ENCODE data around the gene AXL. TPM values are rescaled to one million over a fixed set of nuclear protein-coding genes. Genes with fewer than 3 reads are reported as not detected.

The AXL gene
- total RNA-seq, 4 donors from 2014 or later: 19.7 to 52.4 (median 25.6) TPM

GRCh38 chr19:41245843-41246242 is 26.8 kb downstream of the AXL start:
- H3K4me3 ChIP-seq: no peak overlapping the region
- DNase-seq: no peak
- peaks cover 0 to 3% (median 0%) of the 10 kb centered on the region in 4 donors for H3K36me3 ChIP-seq
- H3K27ac ChIP-seq: no peak overlapping the region
- H3K4me1 ChIP-seq: no peaks in the 10 kb centered on the region
- no peaks in the 10 kb centered on the region for H3K27me3 ChIP-seq
- intact Hi-C loops (cut with DNase I; ENCODE audit: low total_unique reads) (no loop called here), in situ Hi-C loops (cut with MboI; ENCODE audit: low pct_ligation_motif_present in 1 of 4, low pct_unique_long_range_greater_than_20kb in 1 of 4, low sequenced_read_pairs in 3 of 4) (no loop called here)
- 79 to 85% methylated on average over 2 to 3 of the region's 3 CpGs for WGBS, 2 donors (ENCODE audit: low coverage in 1 of 2)
- no peaks in the 10 kb centered on the region for H3K9me3 ChIP-seq
- TF ChIP-seq POLR2A (IDR thresholded peaks at IDR 0.05) (no peak), CTCF (IDR thresholded peaks at IDR 0.05) (no peak), EP300 (IDR thresholded peaks at IDR 0.05; ENCODE audit: low read depth) (no peak), POLR2AphosphoS5 (IDR thresholded peaks at IDR 0.05) (no peak)

- no peak overlapping the region for H3K27ac ChIP-seq
- no peak overlapping the region for H3K4me3 ChIP-seq
- TF ChIP-seq POLR2AphosphoS5 (IDR thresholded peaks at IDR 0.05): no peak
- TF ChIP-seq EP300 (IDR thresholded peaks at IDR 0.05; ENCODE audit: low read depth): no peak
- no peak for TF ChIP-seq POLR2A (IDR thresholded peaks at IDR 0.05)
- no peak for TF ChIP-seq CTCF (IDR thresholded peaks at IDR 0.05)
- no peaks in the 10 kb centered on the region for H3K27me3 ChIP-seq
- DNase-seq: no peak
- 83 to 86% methylated on average over 2 to 4 of the region's 4 CpGs for WGBS, 2 donors (ENCODE audit: low coverage in 1 of 2)
- intact Hi-C loops (cut with DNase I; ENCODE audit: low total_unique reads): no loop called here
- H3K36me3 ChIP-seq: peaks cover 0 to 3% (median 1%) of the 10 kb centered on the region in 4 donors
- no peaks in the 10 kb centered on the region for H3K4me1 ChIP-seq
- H3K9me3 ChIP-seq: no peaks in the 10 kb centered on the region
- in situ Hi-C loops (cut with MboI; ENCODE audit: low pct_ligation_motif_present in 1 of 4, low pct_unique_long_range_greater_than_20kb in 1 of 4, low sequenced_read_pairs in 3 of 4): no loop called here
Observed at GRCh38 chr19:41248895-41249294, 29.9 kb downstream of the AXL start.

- TF ChIP-seq CTCF (IDR thresholded peaks at IDR 0.05): no peak
- no peak for TF ChIP-seq EP300 (IDR thresholded peaks at IDR 0.05; ENCODE audit: low read depth)
- no peak for TF ChIP-seq POLR2AphosphoS5 (IDR thresholded peaks at IDR 0.05)
- TF ChIP-seq POLR2A (IDR thresholded peaks at IDR 0.05): no peak
- Histone ChIP-seq H3K4me1 (no peaks in the 10 kb centered on the region), H3K27me3 (no peaks in the 10 kb centered on the region), H3K4me3 (no peak overlapping the region), H3K36me3 (peaks cover 0 to 3% (median 1%) of the 10 kb centered on the region in 4 donors), H3K27ac (no peak overlapping the region), H3K9me3 (no peaks in the 10 kb centered on the region)
- 67 to 87% methylated on average over 1 to 9 of the region's 9 CpGs for WGBS, 2 donors (ENCODE audit: low coverage in 1 of 2)
- in situ Hi-C loops (cut with MboI; ENCODE audit: low pct_ligation_motif_present in 1 of 4, low pct_unique_long_range_greater_than_20kb in 1 of 4, low sequenced_read_pairs in 3 of 4): loop anchor here in 2 of 4 donors (10.0 to 25.0 kb wide), 2 partner anchors 45 to 588 kb away; no protein-coding TSS in a partner anchor
- DNase-seq: no peak
- intact Hi-C loops (cut with DNase I; ENCODE audit: low total_unique reads): no loop called here
Observed at GRCh38 chr19:41249707-41250423, 30.8 kb downstream of the AXL start.

- in situ Hi-C loops (cut with MboI; ENCODE audit: low pct_ligation_motif_present in 1 of 4, low pct_unique_long_range_greater_than_20kb in 1 of 4, low sequenced_read_pairs in 3 of 4) (loop anchor here in 2 of 4 donors (10.0 to 25.0 kb wide), 2 partner anchors 49 to 591 kb away; no protein-coding TSS in a partner anchor), intact Hi-C loops (cut with DNase I; ENCODE audit: low total_unique reads) (no loop called here)
- whole genome bisulfite sequencing, 2 donors (ENCODE audit: low coverage in 1 of 2): 93% methylated on average over 6 of the region's 6 CpGs; no CpG with 5 or more reads in 1 of the 2 donors
- Histone ChIP-seq H3K36me3 (peaks cover 0 to 8% (median 2%) of the 10 kb centered on the region in 4 donors), H3K27me3 (no peaks in the 10 kb centered on the region), H3K9me3 (no peaks in the 10 kb centered on the region), H3K4me1 (no peaks in the 10 kb centered on the region), H3K4me3 (no peak overlapping the region), H3K27ac (no peak overlapping the region)
- DNase-seq: no peak
- TF ChIP-seq POLR2AphosphoS5 (IDR thresholded peaks at IDR 0.05): no peak
- no peak for TF ChIP-seq EP300 (IDR thresholded peaks at IDR 0.05; ENCODE audit: low read depth)
- no peak for TF ChIP-seq POLR2A (IDR thresholded peaks at IDR 0.05)
- no peak for TF ChIP-seq CTCF (IDR thresholded peaks at IDR 0.05)
Observed at GRCh38 chr19:41253660-41254059, 34.6 kb downstream of the AXL start.

All from transverse colon (tissue), 4 donors.